Body of pancreas (tissue), 4 donors: ENCODE data around the gene DDR2.

Experiments
- POLR2A ChIP-seq, 3 donors: fragments of 450-650 bp; IDR thresholded peaks; one replicate each; pipeline ENCODE4 v1.6.1; 2016; ENCODE audit warnings: antibody characterized with exemption in 3 of 3, mild to moderate bottlenecking in 2 of 3
- TF ChIP-seq, protein P1 (sequence below), 7 experiments: fragments of 450-650 bp in 4 of 7; fragments of 200-600 bp in 3 of 7; sonication (generic) in 3 of 7; IDR thresholded peaks; one replicate each; pipeline ENCODE4 v1.5.1; 2016 to 2019; ENCODE audit warnings: antibody characterized with exemption in 7 of 7

- TF ChIP-seq, protein P1, sequence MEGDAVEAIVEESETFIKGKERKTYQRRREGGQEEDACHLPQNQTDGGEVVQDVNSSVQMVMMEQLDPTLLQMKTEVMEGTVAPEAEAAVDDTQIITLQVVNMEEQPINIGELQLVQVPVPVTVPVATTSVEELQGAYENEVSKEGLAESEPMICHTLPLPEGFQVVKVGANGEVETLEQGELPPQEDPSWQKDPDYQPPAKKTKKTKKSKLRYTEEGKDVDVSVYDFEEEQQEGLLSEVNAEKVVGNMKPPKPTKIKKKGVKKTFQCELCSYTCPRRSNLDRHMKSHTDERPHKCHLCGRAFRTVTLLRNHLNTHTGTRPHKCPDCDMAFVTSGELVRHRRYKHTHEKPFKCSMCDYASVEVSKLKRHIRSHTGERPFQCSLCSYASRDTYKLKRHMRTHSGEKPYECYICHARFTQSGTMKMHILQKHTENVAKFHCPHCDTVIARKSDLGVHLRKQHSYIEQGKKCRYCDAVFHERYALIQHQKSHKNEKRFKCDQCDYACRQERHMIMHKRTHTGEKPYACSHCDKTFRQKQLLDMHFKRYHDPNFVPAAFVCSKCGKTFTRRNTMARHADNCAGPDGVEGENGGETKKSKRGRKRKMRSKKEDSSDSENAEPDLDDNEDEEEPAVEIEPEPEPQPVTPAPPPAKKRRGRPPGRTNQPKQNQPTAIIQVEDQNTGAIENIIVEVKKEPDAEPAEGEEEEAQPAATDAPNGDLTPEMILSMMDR (IDR thresholded peaks at IDR 0.05), result no peak
- TF ChIP-seq POLR2A (IDR thresholded peaks at IDR 0.05), result no peak
Observed at GRCh38 chr1:162710345-162710744, 78.1 kb downstream of the DDR2 start.
